Fibroblast of skin of right biceps (primary cell): ENCODE results near the gene TMEM236.

Experiments used
- DNase-seq: peaks from one replicate; pipeline ENCODE4 v3.0.0-alpha.2; 2013

TMEM236 gene

DNA sequence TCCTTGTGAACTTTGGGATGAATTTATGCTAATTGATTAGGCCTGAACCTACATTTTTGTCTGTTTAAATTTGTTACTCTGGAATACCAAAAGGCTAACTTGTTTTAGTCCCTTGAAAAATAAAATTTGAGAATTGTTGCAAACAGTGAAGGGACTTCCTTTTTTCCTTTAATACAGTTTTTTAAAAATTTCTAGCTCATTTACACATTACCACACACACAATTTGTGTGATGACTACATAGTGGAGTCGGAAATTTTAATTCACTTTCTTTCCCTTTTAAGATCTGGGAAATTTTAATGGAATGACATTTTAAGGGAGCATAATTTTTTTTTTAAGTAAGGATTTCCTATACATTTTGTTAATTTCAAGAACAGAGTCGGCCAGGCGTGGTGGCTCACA, 8.6 kb upstream of the TMEM236 start:
- no peak for DNase-seq

DNA sequence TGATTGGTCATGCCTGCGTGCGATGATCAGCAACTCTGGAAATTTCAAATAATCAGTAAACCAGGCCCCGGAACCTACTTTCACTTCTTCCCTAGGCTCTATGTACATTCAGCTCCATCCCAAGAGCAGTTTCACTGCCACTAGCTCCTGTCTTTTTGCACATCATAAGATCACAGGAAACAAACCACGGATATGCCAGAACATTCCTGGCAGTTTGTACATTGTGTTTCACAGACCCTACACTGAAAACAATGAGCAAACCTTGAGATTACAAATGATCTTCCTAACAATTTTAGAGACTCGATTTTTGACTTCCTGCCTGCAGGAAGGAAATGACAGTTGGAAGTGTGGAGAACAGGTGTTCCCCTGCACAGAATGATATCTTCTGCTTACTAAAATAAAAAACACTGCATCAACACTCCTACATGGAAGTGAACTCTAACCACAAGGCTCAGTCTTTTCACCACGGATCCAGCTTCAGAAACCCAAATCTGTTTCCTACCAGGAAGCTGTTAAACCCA, 7.6 kb upstream of the TMEM236 start:
- DNase-seq: no peak

DNA sequence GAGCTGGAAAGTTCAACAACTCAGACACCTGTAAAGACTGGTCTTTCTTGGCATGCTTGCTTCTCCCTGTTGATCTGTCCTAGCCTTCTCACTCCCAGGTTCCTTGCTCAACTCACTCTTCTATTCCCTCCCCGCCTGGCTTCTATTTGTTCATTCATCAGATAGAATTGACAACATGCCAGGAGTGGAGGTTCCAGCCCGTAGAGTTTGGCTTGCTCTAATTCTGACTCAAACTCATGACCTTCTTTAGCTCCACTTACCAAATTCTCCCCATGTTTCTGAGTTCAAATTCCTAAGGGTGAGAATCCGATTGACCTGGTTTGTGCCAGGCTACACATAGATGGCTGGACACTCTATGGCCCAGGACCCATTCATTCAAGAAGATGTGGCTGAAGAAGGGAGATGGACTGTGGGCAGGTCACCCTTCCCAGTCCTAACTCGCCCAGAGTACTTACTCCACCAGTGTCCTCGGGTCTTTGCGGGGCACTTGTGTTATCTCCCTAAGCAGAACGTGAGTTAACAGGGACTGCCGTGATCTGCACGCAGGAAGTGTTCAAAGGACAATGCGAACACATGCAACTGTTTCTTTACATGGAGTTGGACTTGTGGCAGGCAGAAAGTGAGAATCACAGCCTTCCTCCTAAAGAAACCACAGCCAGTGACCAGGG, 4.0 kb upstream of the TMEM236 start:
- peak; percentile 26 for DNase-seq

DNA sequence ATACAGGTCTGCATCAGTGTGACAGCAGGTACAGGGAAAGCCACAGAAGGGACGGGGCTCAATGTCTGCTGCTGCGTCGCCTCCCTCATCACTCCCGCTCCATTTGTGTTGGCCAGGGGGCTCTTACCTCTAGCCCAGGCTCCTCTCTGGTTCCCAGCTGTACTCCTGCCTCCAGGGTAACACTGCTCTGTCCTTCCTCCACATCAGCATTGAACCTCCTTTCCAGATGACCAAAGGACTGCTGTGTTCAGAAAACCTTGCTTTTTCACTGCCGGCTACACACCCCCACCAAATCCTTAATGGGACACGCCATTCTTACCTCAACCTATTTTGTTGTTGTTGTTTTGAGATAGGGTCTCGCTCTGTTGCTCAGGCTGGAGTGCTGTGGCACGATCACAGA, 2.1 kb upstream of the TMEM236 start:
- no peak for DNase-seq

DNA sequence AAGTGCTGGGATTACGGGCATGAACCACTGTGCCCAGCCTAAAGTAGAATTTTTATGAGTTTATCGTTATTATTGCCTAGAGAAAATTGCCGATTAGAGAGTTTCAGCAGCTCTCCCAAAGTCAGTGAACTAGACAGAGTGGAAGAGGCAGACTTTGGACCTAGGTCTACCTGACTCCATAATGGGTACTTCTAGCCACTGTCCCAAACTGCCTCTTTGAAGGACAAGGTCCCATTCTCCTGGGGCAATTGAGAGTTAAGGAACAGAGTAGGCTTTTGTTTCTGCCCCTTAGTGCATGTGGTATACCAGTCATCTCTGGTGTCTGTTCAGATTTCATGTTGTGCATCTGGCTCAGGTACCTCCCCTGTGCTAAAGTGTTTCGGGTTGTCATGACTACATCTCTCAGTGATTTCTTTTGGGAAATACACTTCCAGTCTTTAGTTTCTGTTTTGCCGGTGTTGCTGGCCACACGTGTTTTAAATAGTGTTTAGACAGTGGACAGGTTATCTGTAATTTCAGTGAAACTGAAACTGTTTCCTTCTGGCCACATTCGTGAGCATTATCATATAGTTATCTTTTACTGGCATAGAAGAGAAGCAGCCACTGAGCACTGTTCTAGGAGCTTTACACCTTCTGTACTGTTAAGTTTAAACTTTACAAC, 4.7 kb downstream of the TMEM236 start:
- DNase-seq: no peak

DNA sequence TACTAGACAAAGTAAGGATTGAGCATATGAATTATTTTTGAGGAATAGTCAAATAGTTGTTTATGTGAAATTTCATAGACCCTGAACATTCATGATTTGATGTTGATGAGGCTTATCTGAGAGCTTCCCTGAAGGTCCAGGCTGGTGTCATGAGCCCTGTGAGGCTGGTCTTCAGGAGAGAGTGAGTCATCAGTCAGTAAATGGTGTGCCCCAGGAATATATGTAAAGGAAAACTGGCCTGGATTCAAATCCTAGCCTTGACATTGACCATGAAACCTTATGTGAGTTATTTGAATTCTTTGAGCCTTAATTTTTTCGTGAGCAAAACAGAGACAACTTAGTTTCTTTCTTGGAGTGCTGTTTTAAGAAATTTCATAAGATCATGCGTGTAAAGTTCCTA, 6.2 kb downstream of the TMEM236 start:
- peak; percentile 26 for DNase-seq

DNA sequence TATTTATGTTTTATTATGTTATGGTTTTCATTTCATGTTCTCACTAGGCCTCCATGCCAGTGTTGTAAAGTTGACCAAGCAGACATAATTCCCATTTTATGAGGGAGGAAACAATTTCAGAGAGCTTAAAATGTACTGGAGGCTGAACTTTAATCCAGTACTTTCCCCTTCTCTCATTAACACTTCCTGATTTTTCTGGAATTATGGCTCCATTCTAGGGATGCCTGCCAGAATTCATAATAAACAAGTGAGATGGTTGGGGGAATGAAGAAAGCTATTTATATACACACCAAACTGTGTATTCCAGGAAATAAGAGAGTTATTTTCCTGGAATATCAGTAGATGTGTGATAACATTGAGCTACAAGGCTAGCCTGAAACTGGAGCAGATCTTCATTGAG, 6.9 kb downstream of the TMEM236 start:
- DNase-seq: no peak

DNA sequence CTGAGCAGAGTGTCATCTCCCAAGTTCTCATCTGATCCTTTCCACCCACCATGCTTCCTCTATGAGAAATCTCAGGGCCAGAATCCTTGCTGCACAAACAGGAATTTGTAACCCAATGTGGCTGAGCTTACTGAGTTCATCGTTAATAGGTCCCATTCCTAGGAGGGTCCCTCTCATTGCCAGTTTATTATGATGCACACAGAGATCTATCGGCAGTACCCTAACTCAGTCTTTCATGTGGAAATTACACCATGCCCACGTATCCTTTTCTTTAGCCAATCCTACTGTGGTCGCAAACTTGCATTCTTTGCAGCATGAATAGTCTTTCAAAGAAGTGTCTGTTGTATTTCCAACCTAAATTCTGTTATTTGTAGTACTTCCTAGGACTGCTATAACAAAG, 12.1 kb downstream of the TMEM236 start:
- DNase-seq: no peak

DNA sequence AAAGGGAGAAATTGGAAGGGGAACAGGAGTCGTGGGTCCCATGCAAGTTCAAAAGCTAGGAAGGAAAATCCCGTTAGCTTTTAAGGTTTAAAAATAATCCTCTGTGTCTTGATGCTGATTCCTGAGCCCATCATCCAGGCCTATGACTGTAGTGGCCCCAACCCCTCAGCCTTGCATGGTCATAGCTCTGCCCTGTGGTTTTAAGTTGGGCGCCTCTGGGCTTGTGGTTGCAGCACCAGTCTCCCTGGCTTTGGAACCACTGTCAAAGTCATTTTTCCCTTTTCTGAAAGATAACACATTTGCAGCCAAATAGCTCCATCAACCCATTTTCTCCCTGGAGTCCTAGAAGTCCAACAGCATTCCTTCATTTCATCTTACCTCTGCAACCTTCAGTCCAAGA, 13.6 kb downstream of the TMEM236 start:
- no peak for DNase-seq

DNA sequence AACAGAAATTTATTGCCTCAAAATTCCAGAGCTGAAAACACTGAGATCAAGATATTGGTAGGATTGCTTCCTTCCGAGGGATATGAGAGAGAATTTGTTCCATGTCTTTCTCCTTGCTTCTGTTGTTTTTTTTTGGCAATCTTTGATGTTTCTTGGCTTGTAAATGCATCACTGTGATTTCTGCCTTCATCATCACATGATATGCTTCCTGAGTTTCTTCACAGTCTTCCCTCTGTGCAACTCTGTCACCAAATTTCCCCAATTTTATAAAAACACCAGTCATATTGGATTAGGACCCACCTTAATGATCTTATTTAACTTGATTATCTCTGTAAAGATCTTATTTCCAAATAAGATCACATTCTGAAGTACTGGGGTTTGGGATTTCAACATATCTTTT, 14.7 kb downstream of the TMEM236 start:
- no peak for DNase-seq

DNA sequence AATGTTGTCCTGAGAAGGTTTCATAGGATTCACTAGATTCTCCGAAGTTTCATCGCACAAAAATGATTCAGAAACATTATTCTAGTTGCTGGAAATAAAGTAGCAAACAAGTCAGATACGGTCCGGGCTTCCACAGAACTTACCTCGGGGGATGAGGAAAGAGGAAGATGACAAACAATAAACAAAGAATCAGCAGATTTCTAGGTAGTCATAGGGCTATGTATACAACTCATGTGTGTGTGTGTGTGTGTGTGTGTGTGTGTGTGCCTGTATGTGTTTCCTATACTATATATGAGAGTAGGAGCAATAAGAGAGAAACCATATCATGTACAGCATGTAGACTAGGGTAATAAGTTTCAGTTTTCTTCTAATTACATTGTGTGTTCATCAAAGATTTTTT, 16.5 kb downstream of the TMEM236 start:
- DNase-seq: no peak

DNA sequence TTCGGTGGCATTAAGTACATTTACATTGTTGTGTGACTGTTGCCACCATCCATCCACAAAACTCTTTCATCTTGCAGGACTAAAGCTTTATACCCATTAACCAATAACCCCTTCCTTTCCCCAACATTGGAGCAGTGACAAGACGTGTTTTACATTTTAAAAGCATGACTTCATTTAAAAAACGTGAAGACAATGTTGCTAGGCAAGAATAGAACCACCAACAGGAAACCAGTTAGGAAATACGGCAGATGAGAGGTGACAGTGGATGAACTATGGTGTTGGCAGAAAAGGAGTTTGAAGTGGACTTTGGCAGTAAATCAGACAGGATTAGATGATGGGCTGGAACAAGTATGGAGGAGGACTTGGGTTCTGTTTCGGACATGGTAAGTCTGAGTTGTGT, 17.0 kb downstream of the TMEM236 start:
- peak; percentile 61 for DNase-seq

DNA sequence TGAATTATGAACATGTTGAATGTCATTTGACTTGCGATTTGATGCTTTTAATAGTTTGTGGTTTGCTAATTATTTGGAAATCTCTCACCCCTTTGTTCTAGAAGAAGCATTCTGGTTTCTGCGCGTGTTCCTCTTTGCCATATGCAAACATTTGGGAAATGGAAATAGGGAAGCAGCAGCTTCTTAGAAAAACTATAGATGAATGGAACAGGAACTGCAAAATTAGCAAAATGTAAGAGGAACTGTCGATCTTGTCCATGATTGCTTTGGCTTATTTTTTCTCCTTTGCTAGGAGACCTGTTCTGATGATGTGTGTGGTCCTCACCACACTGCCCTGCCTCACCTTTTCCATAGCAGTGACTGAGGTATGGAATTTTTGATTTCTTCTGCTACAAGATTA, 19.0 kb downstream of the TMEM236 start:
- no peak for DNase-seq

DNA sequence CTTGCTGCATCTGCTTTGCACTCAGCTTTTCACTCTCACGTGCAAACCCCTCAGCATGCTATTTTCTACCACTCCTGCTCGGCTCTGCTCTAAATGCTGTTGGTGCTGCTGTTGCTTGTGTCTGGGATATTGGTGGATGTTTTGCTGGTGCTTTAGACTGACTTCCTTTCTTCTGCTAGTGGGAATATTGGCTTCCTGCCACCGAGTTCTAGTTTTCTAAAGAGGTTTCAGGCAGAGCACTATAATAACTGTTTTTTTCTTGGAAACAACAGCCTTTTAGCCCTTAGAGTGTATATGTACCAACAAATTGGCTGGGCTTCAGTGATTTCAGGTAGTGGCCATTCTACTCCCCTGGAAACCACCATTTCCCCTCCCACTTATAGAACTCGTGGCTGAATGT, 27.8 kb downstream of the TMEM236 start:
- DNase-seq: no peak

DNA sequence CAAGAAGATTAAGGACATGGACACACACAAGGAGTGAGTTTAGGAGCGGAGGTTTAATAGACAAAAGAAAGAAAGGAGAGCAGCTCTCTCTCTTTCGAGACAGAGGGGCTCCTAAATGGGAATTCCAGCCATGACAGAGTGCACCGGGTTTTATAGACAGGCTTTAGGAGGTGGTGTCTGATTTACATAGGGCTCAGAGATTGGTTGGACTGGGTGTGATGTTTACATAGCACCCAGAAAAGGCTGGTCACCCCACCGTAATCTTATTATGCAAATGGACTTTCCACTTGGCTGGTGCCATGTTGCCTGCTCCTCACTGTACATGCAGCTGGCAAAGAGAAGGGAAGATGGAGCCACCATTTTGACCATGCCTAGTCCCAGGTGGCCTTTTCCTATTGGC, 28.7 kb downstream of the TMEM236 start:
- no peak for DNase-seq

DNA sequence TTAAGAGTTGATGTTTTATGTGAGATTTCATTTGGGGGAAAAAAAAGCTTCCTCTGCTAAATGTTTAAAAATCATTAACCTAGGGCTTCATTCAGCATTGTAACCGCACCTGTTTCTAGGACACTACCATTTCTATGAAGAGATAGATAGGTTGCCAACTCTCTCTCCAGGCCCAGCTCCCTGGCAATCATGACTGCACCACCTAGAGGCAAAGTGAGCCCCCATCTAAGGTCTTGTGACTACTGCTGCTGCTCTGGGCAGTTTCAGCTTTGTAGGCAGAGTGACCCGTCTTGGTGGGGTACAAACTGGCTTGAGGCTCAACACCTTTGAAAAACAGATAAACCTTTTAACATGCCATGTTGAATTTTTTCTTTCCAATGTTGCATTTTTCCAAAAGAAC, 29.9 kb downstream of the TMEM236 start:
- no peak for DNase-seq

DNA sequence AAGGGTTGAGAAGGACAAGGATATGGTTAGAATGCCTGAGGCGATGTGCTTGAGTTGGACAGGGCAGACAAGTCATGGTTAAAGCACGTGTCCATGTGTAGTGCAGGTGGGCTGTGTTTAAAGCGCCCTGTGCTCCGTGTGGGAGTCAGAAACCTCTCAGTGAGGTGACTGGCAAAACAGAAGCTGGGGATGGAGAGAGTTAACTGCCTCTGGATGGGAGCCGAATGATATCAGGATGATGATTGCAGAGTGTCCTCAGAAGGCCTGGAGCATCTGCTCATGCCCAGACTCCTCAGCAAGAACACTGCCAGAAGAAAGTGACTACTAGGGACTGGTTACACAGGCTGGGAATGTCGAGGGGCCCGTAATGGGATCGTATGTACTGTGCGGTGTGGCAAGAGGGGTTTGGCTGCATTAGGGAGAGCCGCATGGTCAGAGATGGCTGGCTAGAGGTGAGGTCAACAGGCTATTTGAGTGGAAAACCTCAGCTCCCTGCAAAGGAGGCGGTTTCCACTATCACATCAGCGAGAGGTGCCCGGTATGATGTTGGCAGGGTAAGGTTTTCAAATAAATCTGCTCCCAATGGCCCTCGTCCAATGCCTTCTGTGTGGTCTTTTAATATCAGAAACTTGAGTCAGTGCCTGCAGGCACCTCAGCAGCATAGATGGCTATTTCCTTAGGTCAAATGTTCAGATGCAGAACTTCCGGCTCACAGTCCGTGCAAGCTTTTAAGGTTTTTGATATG, 31.1 kb downstream of the TMEM236 start:
- peak; percentile 61 for DNase-seq

DNA sequence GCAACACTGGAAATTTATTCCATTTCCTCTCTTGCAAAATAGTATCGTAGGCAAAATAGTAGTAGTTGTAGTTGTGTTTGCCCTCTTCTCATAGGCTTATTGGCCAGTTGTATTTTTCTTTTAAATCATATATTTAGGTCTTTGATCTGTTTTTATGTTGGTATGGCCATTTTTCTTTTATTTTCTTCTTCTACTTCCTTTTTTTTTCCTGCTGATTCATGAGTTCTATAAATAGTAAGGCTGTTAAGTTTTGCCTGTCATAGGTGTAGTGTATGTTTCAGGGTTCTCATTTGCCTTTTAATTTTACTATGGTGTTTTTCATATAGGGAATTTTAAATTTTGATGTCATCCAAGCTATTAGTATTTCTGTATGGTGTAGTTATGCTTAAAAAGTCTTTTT, 31.8 kb downstream of the TMEM236 start:
- DNase-seq: no peak

DNA sequence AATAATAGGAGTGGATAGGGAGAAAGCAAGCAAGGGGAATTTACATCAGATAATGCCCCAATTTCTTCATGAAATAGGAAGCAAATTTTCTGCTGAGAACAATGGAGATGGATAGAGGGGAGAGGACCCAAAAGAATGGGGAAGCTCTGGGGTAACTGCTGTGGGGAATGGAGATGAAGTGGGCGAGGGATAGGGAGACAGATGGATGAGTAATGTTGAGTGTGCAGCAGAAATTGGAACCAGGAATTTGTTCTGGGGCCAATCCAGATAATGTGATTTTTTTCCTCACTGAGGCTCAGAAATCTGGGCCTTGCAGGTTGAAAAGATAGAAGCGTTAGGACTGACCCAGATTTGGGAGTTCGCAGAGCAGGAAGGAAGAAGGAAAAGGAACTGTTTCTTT, 32.7 kb downstream of the TMEM236 start:
- DNase-seq: peak; percentile 77

DNA sequence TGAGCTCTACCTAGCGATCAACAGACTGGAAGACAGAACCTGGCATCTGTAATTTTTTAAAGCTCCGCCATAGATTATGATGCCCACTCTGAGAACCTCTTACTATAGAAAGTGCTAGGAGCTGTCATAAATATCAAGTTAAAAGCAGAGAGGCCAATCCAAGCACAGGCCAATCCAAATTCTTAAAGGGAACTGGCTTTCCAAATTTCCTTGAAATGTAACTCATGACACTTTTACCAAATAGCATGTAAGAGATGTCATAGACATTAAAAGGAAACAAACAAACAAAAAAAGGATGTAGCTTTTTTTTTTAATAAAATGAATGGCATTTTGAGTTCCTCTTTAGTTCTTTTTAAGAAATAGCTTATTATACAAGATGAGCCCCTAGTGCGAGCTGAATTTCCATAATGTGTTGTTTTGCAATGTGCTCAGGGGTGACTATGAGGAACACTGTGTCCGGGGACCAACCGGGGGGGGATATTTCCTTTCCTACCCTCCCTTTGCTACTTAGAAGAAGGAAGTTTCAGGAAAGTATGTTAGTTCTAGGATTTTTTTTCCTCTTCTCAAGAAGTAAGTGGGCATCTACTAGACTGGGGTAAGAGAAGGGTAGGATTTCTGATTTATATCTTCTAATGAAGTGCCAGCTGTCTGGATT, 33.4 kb downstream of the TMEM236 start:
- DNase-seq: no peak

DNA sequence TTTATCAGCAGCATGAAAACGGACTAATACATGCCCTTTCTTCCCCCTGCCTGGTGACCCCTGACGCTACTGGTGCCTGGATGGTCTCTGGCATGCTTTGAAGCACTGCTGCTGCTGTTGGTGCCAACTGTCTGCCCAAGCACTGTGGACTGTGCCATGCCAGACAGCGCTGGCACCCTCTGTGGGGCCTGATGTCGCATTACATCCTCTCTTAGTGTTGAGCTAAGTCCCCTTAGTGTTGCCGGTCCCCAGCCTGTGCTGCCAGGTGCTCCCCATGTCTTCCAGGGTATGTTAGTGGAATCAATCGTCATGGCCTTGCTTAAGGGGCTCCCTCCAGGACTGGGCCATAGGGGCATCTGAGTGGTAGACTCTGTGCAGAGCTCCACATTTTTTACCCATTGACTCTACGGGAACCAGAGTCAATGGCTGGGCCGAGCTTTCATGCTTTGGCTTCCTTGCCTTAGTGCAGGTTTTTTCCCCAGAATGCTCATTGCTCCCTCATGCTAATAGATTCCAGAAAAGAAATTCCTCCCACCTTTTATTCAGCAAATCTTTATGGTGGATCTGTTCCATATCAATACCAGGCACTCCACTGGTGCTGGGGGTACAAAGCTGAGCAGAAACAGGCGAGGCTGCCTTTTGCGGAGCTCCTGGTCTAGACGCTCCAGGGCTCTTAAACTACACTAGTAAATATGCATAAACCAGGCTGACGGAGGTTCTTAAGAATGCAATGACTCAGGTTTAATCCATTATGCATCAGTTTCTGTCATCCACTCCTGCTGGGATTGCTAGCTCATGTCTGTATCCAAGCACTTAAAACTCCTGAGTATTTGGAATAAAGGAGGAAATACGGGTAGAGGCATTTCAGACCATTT, 35.3 kb downstream of the TMEM236 start:
- DNase-seq: peak; percentile 96

DNA sequence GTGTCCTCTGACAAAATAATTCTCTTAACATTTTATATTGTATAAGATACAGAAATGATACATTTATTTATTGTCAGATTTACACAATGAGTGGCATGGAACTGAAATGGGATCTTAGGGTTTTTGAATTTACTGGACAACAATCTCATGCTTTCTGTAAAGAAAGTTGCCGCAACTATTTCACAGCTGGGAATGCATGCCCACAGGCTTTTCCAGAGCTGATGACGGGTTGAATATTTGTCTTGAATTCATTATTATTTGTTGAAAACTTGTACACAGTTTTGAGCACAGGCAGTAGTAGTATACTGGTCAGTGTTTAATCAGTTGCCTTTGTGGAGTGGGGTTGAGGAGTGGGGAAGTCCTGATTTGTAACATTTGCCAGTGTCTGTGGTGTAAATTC, 36.6 kb downstream of the TMEM236 start:
- DNase-seq: no peak

DNA sequence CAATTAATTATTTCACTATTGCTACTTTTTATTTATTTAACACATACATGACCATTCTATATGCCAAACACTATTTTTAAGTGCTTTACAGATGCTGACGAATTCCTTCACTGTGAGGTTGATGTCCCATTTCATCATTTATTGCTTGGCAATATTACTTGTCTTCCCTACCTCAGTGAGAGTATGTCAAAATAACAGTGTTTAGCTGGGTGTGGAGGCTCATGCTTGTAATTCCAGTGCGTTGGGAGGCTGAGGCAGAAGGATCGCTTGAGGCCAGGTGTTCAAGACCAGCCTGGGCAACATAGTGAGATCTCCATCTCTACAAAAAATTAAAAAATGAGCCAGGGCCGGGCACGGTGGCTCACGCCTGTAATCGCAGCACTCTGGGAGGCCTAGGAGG, 37.4 kb downstream of the TMEM236 start:
- no peak for DNase-seq
